HG03039 (cell line): ENCODE results near the gene F2RL1.
"Not testable (repeated sequence)": the region's sequence is repeated elsewhere in the genome, so short reads cannot be mapped to it uniquely, and the experiment has no call there.

Experiments used
- ATAC-seq: cut with Tn5 transposase; IDR thresholded peaks from one replicate; pipeline ENCODE4 v1.9.1; 2021; ENCODE audit warnings: mild to moderate bottlenecking, moderate library complexity; ENCODE audit not compliant: unreplicated experiment

The F2RL1 gene

GRCh38 chr5:76805821-76806505 lies 12.9 kb upstream of the F2RL1 start:
- no peak for ATAC-seq

DNA sequence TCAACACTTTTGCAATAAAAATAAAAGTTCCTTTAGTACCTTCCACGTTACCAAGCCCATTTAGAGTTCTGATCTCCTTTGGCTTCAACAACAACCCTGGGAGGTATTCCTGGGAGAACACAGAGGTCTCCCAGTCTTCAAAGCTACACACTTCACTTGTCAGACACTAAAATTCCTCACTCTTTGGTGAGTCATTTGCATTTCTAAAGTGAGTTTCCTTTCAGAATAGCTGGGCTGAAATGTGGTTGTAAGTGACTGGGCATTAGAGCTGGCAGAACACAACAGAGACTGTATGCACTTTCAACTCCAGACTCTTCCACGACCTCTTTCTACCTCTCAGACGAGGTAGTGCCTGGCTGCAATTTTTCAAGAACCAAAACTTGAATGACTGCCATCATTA lies 11.5 kb upstream of the F2RL1 start:
- no peak for ATAC-seq

GRCh38 chr5:76808141-76808691 lies 10.6 kb upstream of the F2RL1 start:
- no peak for ATAC-seq

DNA sequence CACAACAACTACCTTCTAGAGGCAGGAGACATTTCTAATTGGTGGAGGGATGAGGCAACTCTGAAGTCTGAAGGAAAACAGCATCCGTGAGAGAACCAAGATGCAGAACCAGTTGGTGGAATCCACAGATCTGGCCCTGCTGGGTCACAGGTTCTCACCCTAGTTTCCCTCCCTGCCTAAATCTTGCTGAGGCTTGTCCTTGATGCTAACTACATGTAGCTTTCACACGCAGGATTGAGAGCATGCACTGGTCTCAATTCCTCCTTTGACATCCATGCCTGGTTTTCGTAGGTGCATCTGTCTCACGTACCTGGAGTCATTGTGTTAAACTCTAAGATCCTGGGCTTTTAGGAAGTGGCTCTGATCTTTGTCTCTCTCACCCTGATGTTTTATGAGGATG lies 9.7 kb upstream of the F2RL1 start:
- no peak for ATAC-seq

GRCh38 chr5:76810236-76810635 lies 8.6 kb upstream of the F2RL1 start:
- ATAC-seq: no peak

DNA sequence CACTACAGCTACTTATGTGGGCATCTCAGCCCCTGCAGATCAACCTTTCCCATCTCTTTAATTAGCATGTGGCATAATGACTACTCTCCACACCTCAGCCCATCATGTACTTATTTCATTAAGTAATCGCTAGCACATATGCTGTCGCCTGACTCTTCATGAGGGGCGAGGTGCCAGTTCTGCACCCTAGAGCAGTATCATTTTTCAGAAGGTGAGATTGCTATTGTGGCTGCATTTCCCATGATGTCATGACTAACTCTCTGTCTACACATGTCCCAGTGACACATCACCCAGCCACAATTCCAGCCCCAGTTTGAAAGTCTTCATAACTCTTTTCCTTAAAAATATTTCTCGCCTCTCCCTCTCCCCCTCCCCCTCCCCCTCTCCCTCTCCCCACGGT lies 7.6 kb upstream of the F2RL1 start:
- no peak for ATAC-seq

- ATAC-seq: not testable (repeated sequence)
Measured at GRCh38 chr5:76812209-76812608, 6.6 kb upstream of the F2RL1 start.

DNA sequence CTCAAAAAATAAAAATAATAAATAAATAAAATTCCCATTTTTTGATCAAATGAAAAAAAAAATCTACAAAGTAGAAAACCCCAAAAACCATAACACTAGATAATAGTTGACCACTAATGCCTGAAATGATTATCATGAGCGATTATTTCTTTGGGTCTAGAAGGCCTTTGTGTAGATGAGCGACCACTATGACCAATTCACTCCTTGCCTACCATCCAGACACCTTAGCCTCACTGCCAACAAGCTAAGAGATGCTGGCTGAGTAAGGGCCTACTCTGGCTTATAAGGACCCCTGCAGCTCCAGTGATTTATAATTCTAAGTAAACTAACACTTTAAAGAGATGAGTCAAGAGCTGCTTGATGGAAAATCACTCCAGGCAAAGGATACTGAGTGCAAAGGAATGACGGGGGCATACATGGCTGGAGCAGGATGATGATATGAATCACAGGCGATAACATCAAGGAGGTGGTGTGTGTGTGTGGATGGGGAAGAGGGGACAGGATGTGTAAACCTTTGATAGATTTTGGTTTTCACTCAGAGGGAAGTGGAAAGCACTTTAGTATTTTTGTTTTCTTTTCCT lies 4.8 kb upstream of the F2RL1 start:
- ATAC-seq: no peak

GRCh38 chr5:76816110-76816831 lies 2.6 kb upstream of the F2RL1 start:
- no peak for ATAC-seq

- ATAC-seq: no peak
Measured at GRCh38 chr5:76819851-76820525, 1.2 kb downstream of the F2RL1 start.

DNA sequence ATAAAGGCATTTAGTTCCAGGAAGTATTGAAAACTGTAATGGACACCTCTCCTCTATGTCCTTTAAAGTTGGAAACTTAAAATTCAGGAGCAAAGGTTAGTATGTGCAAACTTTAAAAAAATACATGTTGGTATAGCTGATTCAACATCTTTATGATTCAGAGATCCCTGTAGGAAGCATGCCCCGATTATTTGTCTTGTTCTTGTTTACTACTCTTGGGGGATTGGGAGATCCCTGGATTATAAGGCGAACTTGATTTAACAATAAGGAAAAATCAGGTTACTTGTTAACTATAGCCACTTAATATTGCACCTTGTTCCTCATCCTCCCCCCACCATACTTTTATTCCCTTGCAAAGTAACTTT lies 1.7 kb downstream of the F2RL1 start:
- no peak for ATAC-seq

- ATAC-seq: no peak
Measured at GRCh38 chr5:76821136-76821535, 2.3 kb downstream of the F2RL1 start.

DNA sequence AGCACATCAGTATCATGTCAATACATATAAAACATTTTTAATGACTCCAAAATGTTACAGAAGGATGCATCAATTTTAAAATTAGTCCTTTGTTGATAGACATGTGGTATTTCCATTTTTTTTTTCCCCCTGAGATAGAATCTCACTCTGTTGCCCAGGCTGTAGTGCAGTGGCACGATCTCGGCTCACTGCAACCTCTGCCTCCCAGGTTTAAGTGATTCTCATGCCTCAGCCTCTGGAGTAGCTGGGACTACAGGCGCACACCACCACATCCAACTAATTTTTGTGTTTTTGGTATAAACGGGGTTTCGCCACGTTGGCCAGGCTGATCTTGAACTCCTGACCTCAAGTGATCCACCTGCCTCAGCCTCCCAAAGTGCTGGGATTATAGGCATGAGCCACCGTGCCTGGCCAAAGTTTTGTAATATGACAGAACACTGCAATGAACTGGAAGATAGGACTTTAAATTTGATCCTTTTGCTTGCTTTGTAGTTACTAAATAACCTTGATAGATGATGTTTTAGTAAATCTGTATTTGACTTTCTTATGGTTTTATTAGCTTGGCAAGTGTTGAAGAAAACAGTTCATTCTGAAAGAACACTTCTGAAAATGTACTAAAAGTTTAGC lies 3.4 kb downstream of the F2RL1 start:
- ATAC-seq: not testable (repeated sequence)

DNA sequence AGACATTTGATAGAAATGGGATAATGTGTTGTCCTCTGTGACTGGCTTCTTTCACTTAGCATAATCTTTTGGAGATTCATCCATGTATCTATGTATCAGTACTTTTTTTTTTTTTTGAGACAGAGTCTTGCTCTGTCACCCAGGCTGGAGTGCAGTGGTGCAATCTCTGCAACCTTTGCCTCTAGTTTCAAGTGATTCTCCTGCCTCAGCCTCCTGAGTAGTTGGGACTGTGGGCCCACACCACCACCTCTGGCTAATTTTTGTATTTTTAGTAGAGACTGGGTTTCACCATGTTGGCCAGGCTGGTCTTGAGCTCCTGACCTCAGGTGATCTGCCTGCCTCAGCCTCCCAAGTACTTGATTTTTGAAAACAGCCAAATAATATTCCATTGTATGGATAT lies 7.6 kb downstream of the F2RL1 start:
- ATAC-seq: not testable (repeated sequence)

DNA sequence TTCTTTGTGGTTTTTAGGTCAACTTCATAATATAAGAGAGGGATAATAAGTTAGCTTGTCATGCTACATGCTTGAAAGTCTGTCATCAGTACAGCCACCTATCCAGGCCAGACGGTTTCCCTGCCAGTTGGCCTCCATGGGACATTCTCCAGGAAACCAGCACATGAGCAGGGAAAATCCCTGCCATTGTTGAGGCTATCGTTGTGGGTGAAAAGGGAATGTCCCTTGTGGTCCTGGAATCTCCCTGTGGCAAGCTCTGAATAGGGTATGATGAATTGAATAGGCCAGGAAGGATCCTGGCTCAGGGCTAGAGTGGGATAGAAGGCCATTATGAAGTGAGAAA lies 12.3 kb downstream of the F2RL1 start:
- ATAC-seq: peak; percentile 56

GRCh38 chr5:76836181-76836580 lies 17.4 kb downstream of the F2RL1 start:
- ATAC-seq: no peak

DNA sequence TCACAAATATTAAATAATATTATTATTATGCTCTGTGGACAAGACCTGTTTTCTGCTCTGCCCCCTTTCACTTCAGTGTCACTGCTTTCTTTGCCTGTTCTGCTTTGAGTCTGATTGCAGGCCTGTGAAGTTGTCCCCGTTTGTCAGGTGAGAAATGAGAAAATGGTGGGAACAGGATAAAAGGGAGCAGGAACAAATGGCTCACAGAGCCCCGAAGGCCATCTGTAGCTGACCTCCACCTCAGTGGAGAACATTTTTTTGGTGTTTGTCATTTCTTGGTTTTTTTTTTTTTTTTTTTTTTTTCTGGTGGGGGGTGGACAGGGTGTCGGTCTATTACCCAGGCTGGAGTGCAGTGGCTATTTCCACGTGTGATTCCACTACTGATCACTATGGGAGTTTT lies 17.8 kb downstream of the F2RL1 start:
- ATAC-seq: no peak

DNA sequence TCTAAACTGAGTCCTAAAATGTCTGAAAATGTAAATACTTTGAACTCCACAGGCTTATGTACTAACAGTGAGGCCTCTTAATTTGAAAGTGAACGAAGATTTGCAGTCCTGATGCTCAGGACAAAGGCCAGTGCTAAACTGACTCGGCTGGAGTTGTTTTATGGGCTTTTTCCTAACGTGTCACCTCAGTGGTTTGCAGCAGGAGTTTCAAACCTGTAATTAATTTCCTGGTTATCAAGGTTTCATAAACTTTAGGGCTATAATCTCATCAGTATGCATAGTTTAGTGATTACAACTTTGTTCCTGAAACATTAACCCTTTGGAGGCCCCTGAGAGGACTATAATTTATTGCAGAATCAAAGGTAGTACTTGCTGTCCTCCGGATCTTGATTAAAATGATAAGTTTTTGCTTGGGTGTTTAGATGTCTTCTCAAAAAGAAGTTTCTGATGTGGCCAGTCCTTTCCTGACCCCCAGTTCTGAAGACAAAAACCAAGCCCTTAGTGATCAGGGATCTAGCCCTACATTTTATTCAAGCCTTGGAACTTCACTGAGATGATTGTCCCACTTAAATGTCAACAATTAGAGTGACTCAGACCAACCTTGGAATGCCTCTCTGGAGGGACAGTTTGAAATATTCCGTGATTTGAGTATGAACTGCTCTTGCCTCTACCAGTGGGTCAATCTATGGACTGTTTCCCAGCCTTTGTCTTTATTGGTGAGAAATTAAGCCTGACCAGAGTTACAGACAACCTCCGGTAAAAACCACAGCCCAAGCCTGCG lies 19.8 kb downstream of the F2RL1 start:
- no peak for ATAC-seq

DNA sequence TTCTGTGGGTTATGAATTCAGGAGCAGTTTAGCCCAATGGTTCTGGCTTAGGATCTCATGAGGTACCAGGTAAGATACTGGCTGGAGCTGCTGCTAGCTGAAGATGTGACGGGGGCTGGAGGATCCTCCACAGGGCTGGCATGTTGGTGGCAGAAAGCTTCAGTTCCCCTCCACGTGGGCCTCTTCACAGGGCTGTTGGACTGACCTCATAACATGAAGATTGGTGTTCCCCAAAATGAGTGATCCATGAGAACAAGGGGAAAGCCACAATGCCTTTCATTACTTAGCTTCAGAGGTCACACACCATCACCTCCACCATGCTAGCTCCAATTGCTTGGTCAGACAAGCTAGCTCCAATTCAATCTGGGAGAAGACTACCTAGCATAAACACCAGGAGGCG lies 22.5 kb downstream of the F2RL1 start:
- no peak for ATAC-seq

DNA sequence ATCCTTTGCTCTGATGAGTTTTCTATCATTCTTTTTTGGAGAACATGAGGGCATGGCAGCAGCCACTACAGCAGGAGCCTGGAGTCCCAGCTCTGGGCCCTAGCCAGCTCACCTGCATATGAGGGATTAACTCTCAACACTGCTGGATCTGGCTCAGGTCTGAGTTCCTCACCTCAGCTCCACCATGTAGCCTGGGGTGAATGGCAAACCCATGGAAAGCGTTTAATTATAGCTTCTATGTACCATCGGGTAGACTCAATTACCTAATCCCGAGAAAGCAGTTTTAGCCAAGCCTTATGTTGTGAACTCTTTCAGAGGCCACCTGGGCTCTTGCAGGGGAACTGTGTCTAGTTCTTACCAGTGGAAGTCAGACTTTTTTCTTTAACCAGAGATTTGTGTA lies 27.1 kb downstream of the F2RL1 start:
- no peak for ATAC-seq
